ENCODE data around the gene DIP2C. TPM values are rescaled to one million over a fixed set of nuclear protein-coding genes. Genes with fewer than 3 reads are reported as not detected.

The DIP2C gene
- total RNA-seq, 2 experiments from 2014 or later, result 0.85 to 0.95 TPM

- H3K36me3 Mint-ChIP-seq (ENCODE audit: low read depth), result no peaks in the 10 kb centered on the region
- CTCF ChIA-PET, result no interaction called here
- peaks cover 2% of the 10 kb centered on the region for H3K4me1 Mint-ChIP-seq (ENCODE audit: low read depth)
- no peak overlapping the region for H3K4me3 Mint-ChIP-seq
- ATAC-seq, result no peak
- no peaks in the 10 kb centered on the region for H3K9me3 Mint-ChIP-seq
- intact Hi-C loops (cut with micrococcal nuclease), result no loop called here
- peaks cover 6% of the 10 kb centered on the region for H3K27me3 Mint-ChIP-seq
- POLR2A ChIA-PET, result no interaction called here
- no peak overlapping the region for H3K27ac Mint-ChIP-seq
- DNase-seq, result no peak
- no peak for TF ChIP-seq CTCF (IDR thresholded peaks at IDR 0.05)
Observed at GRCh38 chr10:603745-604144, 85.7 kb downstream of the DIP2C start.

DNA sequence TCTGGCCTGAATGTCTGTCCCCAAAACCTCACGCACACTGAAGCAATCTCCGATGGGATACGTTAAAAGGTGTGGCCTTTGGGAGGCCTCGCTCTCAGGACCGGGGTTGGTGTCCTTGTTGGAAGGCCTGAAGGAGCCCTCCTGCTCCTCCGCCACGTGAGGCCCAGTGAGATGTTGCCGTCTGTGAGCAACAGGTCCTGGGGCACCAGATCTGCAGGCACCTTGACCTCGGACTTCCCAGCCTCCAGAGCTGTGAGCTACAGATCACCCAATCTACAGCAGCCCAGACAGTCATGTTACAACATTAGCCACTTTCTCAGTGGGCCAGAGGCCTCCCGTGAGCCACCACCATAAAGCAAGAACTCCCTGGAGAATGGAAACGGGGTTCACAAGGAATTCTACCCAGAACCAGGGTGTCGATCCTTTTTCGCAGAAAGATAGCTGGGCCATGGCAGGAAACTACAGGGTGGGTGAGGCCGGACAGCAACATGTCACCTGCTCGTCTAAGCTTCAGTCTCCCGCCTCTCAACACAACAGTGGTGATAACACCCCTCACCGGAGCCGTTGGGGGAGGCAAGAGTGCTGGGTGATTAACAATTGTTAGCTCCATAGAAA lies 87.0 kb downstream of the DIP2C start:
- no peak for TF ChIP-seq CTCF (IDR thresholded peaks at IDR 0.05)
- intact Hi-C loops (cut with micrococcal nuclease), result no loop called here
- DNase-seq (no peak), ATAC-seq (no peak)
- no peaks in the 10 kb centered on the region for H3K9me3 Mint-ChIP-seq
- ChIA-PET POLR2A (no interaction called here), CTCF (no interaction called here)
- peaks cover 6% of the 10 kb centered on the region for H3K27me3 Mint-ChIP-seq
- no peak overlapping the region for H3K4me3 Mint-ChIP-seq
- no peaks in the 10 kb centered on the region for H3K4me1 Mint-ChIP-seq (ENCODE audit: low read depth)
- no peak overlapping the region for H3K27ac Mint-ChIP-seq
- H3K36me3 Mint-ChIP-seq (ENCODE audit: low read depth), result no peaks in the 10 kb centered on the region

- no peaks in the 10 kb centered on the region for H3K9me3 Mint-ChIP-seq
- H3K4me3 Mint-ChIP-seq, result no peak overlapping the region
- H3K27ac Mint-ChIP-seq, result no peak overlapping the region
- no peaks in the 10 kb centered on the region for H3K4me1 Mint-ChIP-seq (ENCODE audit: low read depth)
- POLR2A ChIA-PET, result no interaction called here
- no peak for DNase-seq
- intact Hi-C loops (cut with micrococcal nuclease), result no loop called here
- CTCF ChIA-PET, result no interaction called here
- TF ChIP-seq CTCF (IDR thresholded peaks at IDR 0.05), result no peak
- H3K36me3 Mint-ChIP-seq (ENCODE audit: low read depth), result no peaks in the 10 kb centered on the region
- H3K27me3 Mint-ChIP-seq, result peaks cover 6% of the 10 kb centered on the region
- no peak for ATAC-seq
Observed at GRCh38 chr10:601660-601963, 87.9 kb downstream of the DIP2C start.

- TF ChIP-seq CTCF (IDR thresholded peaks at IDR 0.05), result no peak
- DNase-seq (no peak), ATAC-seq (no peak)
- intact Hi-C loops (cut with micrococcal nuclease), result no loop called here
- Mint-ChIP-seq H3K4me1 (ENCODE audit: low read depth) (no peaks in the 10 kb centered on the region), H3K4me3 (no peak overlapping the region), H3K36me3 (ENCODE audit: low read depth) (no peaks in the 10 kb centered on the region), H3K27ac (no peak overlapping the region), H3K9me3 (no peaks in the 10 kb centered on the region), H3K27me3 (peaks cover 6% of the 10 kb centered on the region)
- ChIA-PET CTCF (no interaction called here), POLR2A (no interaction called here)
Observed at GRCh38 chr10:600876-601659, 88.4 kb downstream of the DIP2C start.

GRCh38 chr10:600234-600633 lies 89.2 kb downstream of the DIP2C start:
- Mint-ChIP-seq H3K27ac (no peak overlapping the region), H3K36me3 (ENCODE audit: low read depth) (no peaks in the 10 kb centered on the region), H3K4me3 (no peak overlapping the region), H3K4me1 (ENCODE audit: low read depth) (no peaks in the 10 kb centered on the region), H3K9me3 (no peaks in the 10 kb centered on the region), H3K27me3 (peaks cover 6% of the 10 kb centered on the region)
- no peak for TF ChIP-seq CTCF (IDR thresholded peaks at IDR 0.05)
- intact Hi-C loops (cut with micrococcal nuclease), result no loop called here
- CTCF ChIA-PET, result no interaction called here
- DNase-seq (no peak), ATAC-seq (no peak)
- POLR2A ChIA-PET, result no interaction called here
